Panc1 (cell line): ENCODE results near the gene CREB1. TPM values are rescaled to one million over a fixed set of nuclear protein-coding genes. Genes with fewer than 3 reads are reported as not detected.

ENCODE experiments used
- ATAC-seq: fragments of 200-7000 bp; cut with Tn5 transposase; 2 replicates; pipeline ENCODE4 v1.9.1; 2020; ENCODE audit warnings: mild to moderate bottlenecking, moderate library complexity
- BruUV-seq: library from RNA; stranded (reverse); fragments of 400-500 nt; replicated peaks from 2 replicates; lab custom pipeline; 2021; lab: Mats Ljungman, UMichigan
- CTCF ChIA-PET: fragments of 300-600 bp; sonication (Branson Sonifier 250); formaldehyde crosslinking; loops from one replicate; lab custom pipeline; 2022; ENCODE audit warnings: antibody characterized with exemption; lab: Charles Lee
- POLR2A ChIA-PET: fragments of 300-600 bp; sonication (Branson Sonifier 250); formaldehyde crosslinking; loops from one replicate; lab custom pipeline; 2022; ENCODE audit warnings: antibody characterized with exemption; lab: Charles Lee
- DNase-seq: peaks from one replicate; pipeline ENCODE4 v3.0.0-alpha.2; 2010; ENCODE audit warnings: low read depth, low spot score
- H3K27ac ChIP-seq: 2 replicates; pipeline ENCODE4 v1.5.1; 2011; ENCODE audit warnings: mild to moderate bottlenecking, low read length, inconsistent platforms
- H3K27me3 ChIP-seq: fragments of 200-500 bp; sonication (Bioruptor generic); 2 replicates; pipeline ENCODE4 v1.6.0; 2014; ENCODE audit warnings: low read length, inconsistent platforms; ENCODE audit not compliant: control insufficient read depth, insufficient read depth
- H3K36me3 ChIP-seq: fragments of 200-500 bp; sonication (Bioruptor generic); 2 replicates; pipeline ENCODE4 v1.5.1; 2014; ENCODE audit warnings: inconsistent platforms, mild to moderate bottlenecking, low read length, moderate library complexity; ENCODE audit not compliant: control insufficient read depth, insufficient read depth
- H3K4me1 ChIP-seq: 2 replicates; pipeline ENCODE4 v1.5.1; 2011; ENCODE audit warnings: inconsistent platforms, mild to moderate bottlenecking, low read length, moderate library complexity; ENCODE audit not compliant: control insufficient read depth, insufficient read depth
- H3K4me3 ChIP-seq, 2 experiments: 2 replicates each; pipeline ENCODE4 v1.5.1; 2011 to 2012; ENCODE audit warnings: low read depth in 2 of 2, low read length in 2 of 2, mild to moderate bottlenecking in 2 of 2, inconsistent platforms in 1 of 2, moderate library complexity in 1 of 2
- H3K9me3 ChIP-seq: fragments of 200-500 bp; sonication (Bioruptor generic); 2 replicates; pipeline ENCODE4 v1.5.1; 2014; ENCODE audit warnings: low read depth, mild to moderate bottlenecking, inconsistent platforms, low read length, moderate library complexity; ENCODE audit not compliant: control insufficient read depth, insufficient read depth
- CTCF ChIP-seq: fragments of 450-650 bp; IDR thresholded peaks from 2 replicates; pipeline ENCODE4 v1.5.1; 2017; ENCODE audit warnings: mild to moderate bottlenecking
- POLR2AphosphoS5 ChIP-seq: IDR thresholded peaks from 2 replicates; pipeline ENCODE4 v1.6.1; 2012; ENCODE audit warnings: mild to moderate bottlenecking, low read depth, low read length, moderate library complexity
- REST ChIP-seq, 2 experiments: IDR thresholded peaks; 2 replicates each; pipeline ENCODE4 v1.6.1; 2011 to 2012; ENCODE audit warnings: low read depth in 2 of 2, control low read depth in 1 of 2, low read length in 1 of 2, mild to moderate bottlenecking in 1 of 2, moderate library complexity in 1 of 2; ENCODE audit not compliant: insufficient read depth in 1 of 2
- SIN3A ChIP-seq: IDR thresholded peaks from 2 replicates; pipeline ENCODE4 v1.6.1; 2012; ENCODE audit warnings: low read depth, mild to moderate bottlenecking, low read length, moderate library complexity, borderline replicate concordance; ENCODE audit not compliant: insufficient read depth
- TCF7L2 ChIP-seq: IDR thresholded peaks from 2 replicates; pipeline ENCODE4 v1.6.1; 2011; ENCODE audit warnings: mild to moderate bottlenecking, low read depth, low read length, inconsistent platforms
- in situ Hi-C: cut with HindIII; loops from 2 replicates; pipeline ENCODE4 v1.10.0; 2016; ENCODE audit warnings: low sequenced_read_pairs, low pct_unique_long_range_greater_than_20kb
- intact Hi-C: fragments of 100-400 bp; cut with micrococcal nuclease; formaldehyde crosslinking; loops from one replicate; pipeline ENCODE4 v1.10.0; 2022; ENCODE audit not compliant: unreplicated experiment
- total RNA-seq: library from RNA; stranded (reverse); gene quantifications from one replicate; pipeline ENCODE4 v1.2.1, GENCODE V29; 2021; ENCODE audit not compliant: unreplicated experiment

Gene CREB1
- total RNA-seq, 1 experiment from 2014 or later, result 31.1 TPM

- in situ Hi-C loops, result no loop called here
- no TSS peak for BruUV-seq
- TF ChIP-seq CTCF (no peak), REST (IDR thresholded peaks at IDR 0.05; ENCODE audit: insufficient read depth in 1 of 2, low read depth in 2 of 2, low read length in 1 of 2) (no peak), POLR2AphosphoS5 (no peak), SIN3A (no peak), TCF7L2 (no peak)
Measured at GRCh38 chr2:207587305-207587704, 57.5 kb downstream of the CREB1 start.

GRCh38 chr2:207589143-207589542 is 59.4 kb downstream of the CREB1 start:
- in situ Hi-C loops (no loop called here), intact Hi-C loops (no loop called here)
- no peak for DNase-seq
- no TSS peak for BruUV-seq
- no peak for ATAC-seq
- H3K36me3 ChIP-seq, result peaks cover 6% of the 10 kb centered on the region; the same call in 1 of the 2 replicates
- no peak overlapping the region for H3K27ac ChIP-seq
- TF ChIP-seq CTCF (no peak), TCF7L2 (no peak), SIN3A (no peak), REST (IDR thresholded peaks at IDR 0.05; ENCODE audit: insufficient read depth in 1 of 2, low read depth in 2 of 2, low read length in 1 of 2) (no peak), POLR2AphosphoS5 (no peak)
- no peaks in the 10 kb centered on the region for H3K27me3 ChIP-seq
- CTCF ChIA-PET, result no interaction called here
- H3K4me3 ChIP-seq, result no peak overlapping the region
- POLR2A ChIA-PET, result no interaction called here
- H3K4me1 ChIP-seq, result no peaks in the 10 kb centered on the region
- peaks cover 3% of the 10 kb centered on the region; the same call in 1 of the 2 replicates for H3K9me3 ChIP-seq

More at GRCh38 chr2:207587305-207587704, 57.5 kb downstream of the CREB1 start:
- Histone ChIP-seq H3K27me3 (no peaks in the 10 kb centered on the region), H3K4me3 (no peak overlapping the region), H3K9me3 (peaks cover 3% of the 10 kb centered on the region; the same call in 1 of the 2 replicates), H3K36me3 (peaks cover 8% of the 10 kb centered on the region; the same call in 1 of the 2 replicates), H3K4me1 (no peaks in the 10 kb centered on the region), H3K27ac (no peak overlapping the region)
- ATAC-seq, result no peak
- ChIA-PET CTCF (no interaction called here), POLR2A (no interaction called here)
- DNase-seq, result no peak
- intact Hi-C loops, result no loop called here
